Measurements from ENCODE around the gene HHIPL1.

GRCh38 chr14:99626041-99626648 lies 18.8 kb upstream of the HHIPL1 start:
- TF ChIP-seq CTCF (IDR thresholded peaks at IDR 0.05; ENCODE audit: extremely low read depth in 1 of 2, insufficient read depth in 1 of 2, low read depth in 1 of 2, low read length in 2 of 2) (no peak), POLR2AphosphoS5 (IDR thresholded peaks at IDR 0.05; ENCODE audit: insufficient read depth, low read depth, low read length) (no peak), MYC (IDR thresholded peaks at IDR 0.05; ENCODE audit: low read depth, low read length) (no peak), EZH2 (IDR thresholded peaks at IDR 0.05; ENCODE audit: borderline replicate concordance, low read depth, low read length, severe bottlenecking) (no peak), POLR2A (IDR thresholded peaks at IDR 0.05; ENCODE audit: low read depth, low read length) (no peak)

Measured in endothelial cell of umbilical vein (primary cell).